Measurements from ENCODE around the gene PRKCA. TPM values are rescaled to one million over a fixed set of nuclear protein-coding genes. Genes with fewer than 3 reads are reported as not detected.

Gene PRKCA
- total RNA-seq, 4 donors from 2014 or later = 24.5 to 61.9 (median 40.8) TPM

DNA sequence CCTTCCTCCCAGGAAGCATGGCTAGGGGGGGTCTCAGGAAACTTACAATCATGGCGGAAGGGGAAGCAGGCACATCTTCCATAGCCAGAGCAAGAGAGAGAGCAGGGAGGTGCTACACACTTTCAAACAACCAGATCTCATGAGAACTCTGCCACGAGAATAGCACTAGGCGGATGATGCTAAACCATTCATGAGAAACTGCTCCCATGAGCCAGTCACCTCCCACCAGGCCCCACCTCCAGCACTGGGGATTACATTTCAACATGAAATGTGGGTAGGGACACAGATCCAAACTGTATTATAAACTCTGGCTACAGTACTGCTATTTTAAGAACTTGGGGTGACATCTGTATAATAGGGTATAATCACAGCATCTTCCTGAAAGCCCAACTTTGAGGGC, 449.4 kb downstream of the PRKCA start:
- intact Hi-C loops (cut with DNase I) = no loop called here
- H3K4me3 ChIP-seq = no peak overlapping the region
- no peaks in the 10 kb centered on the region for H3K27me3 ChIP-seq
- H3K4me1 ChIP-seq = no peaks in the 10 kb centered on the region
- TF ChIP-seq POLR2AphosphoS5 (IDR thresholded peaks at IDR 0.05) (no peak), CTCF (IDR thresholded peaks at IDR 0.05) (no peak), EP300 (IDR thresholded peaks at IDR 0.05) (no peak), POLR2A (IDR thresholded peaks at IDR 0.05; ENCODE audit: low read depth) (no peak)
- no peaks in the 10 kb centered on the region for H3K9me3 ChIP-seq
- DNase-seq (ENCODE audit: extremely low spot score) = no peak
- WGBS = 92% methylated on average over 3 of the region's 3 CpGs
- H3K27ac ChIP-seq (replicated peaks in 1 of 4) = no peak overlapping the region
- H3K36me3 ChIP-seq = peaks cover 0 to 64% (median 13%) of the 10 kb centered on the region in 4 donors

GRCh38 chr17:66752411-66752810, 450.0 kb downstream of the PRKCA start:
- Histone ChIP-seq H3K9me3 (no peaks in the 10 kb centered on the region), H3K36me3 (peaks cover 0 to 64% (median 10%) of the 10 kb centered on the region in 4 donors), H3K27me3 (no peaks in the 10 kb centered on the region), H3K27ac (replicated peaks in 1 of 4) (no peak overlapping the region), H3K4me3 (no peak overlapping the region), H3K4me1 (no peaks in the 10 kb centered on the region)
- TF ChIP-seq POLR2AphosphoS5 (IDR thresholded peaks at IDR 0.05) = no peak
- TF ChIP-seq POLR2A (IDR thresholded peaks at IDR 0.05; ENCODE audit: low read depth) = no peak
- no peak for TF ChIP-seq EP300 (IDR thresholded peaks at IDR 0.05)
- no peak for TF ChIP-seq CTCF (IDR thresholded peaks at IDR 0.05)
- WGBS = 76% methylated on average over 3 of the region's 3 CpGs
- no peak for DNase-seq (ENCODE audit: extremely low spot score)
- intact Hi-C loops (cut with DNase I) = no loop called here

DNA sequence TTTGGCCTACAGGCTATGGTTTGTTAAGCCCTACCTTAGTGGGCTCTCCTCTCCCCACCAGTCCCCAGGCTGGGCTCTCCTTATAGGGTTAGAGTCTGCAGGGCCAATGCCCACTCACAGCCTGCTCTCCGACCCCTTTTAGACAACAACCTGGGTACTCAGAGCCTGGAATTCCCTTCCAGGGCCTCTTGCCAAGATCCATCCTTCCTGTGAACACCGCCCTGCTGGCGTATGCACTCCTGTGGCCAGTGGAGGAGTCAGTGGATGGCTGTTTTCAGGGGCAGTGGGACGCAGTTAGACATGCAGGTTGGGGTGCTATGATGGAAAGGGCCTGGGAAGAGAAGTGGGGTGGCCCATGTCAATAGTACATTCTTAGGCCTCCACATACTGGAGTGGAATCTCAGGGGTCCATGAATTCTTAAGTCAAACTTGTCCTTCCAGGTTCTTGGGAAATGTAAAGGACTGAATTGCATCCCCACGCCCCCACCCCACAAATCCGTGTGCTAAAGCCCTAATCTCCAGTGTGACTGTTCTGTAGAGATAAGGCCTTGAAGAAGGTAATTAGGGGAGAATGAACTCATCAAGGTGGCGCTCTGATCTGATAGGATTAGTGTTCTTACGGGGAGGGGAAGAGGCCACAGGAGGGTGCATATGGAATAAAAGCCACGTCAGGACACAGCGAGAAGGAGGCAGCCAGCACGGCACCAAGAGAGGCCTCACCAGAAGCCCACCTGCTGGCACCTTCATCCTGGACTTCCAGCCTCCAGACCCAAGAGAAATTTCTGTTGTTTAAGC, 450.9 kb downstream of the PRKCA start:
- Histone ChIP-seq H3K27ac (replicated peaks in 1 of 4) (no peak overlapping the region), H3K9me3 (no peaks in the 10 kb centered on the region), H3K4me3 (no peak overlapping the region), H3K36me3 (peaks cover 0 to 59% (median 10%) of the 10 kb centered on the region in 4 donors), H3K4me1 (no peaks in the 10 kb centered on the region), H3K27me3 (no peaks in the 10 kb centered on the region)
- intact Hi-C loops (cut with DNase I) = no loop called here
- no peak for DNase-seq (ENCODE audit: extremely low spot score)
- 90% methylated on average over 11 of the region's 11 CpGs for WGBS
- no peak for TF ChIP-seq EP300 (IDR thresholded peaks at IDR 0.05)
- no peak for TF ChIP-seq POLR2A (IDR thresholded peaks at IDR 0.05; ENCODE audit: low read depth)
- TF ChIP-seq POLR2AphosphoS5 (IDR thresholded peaks at IDR 0.05) = no peak
- no peak for TF ChIP-seq CTCF (IDR thresholded peaks at IDR 0.05)

DNA sequence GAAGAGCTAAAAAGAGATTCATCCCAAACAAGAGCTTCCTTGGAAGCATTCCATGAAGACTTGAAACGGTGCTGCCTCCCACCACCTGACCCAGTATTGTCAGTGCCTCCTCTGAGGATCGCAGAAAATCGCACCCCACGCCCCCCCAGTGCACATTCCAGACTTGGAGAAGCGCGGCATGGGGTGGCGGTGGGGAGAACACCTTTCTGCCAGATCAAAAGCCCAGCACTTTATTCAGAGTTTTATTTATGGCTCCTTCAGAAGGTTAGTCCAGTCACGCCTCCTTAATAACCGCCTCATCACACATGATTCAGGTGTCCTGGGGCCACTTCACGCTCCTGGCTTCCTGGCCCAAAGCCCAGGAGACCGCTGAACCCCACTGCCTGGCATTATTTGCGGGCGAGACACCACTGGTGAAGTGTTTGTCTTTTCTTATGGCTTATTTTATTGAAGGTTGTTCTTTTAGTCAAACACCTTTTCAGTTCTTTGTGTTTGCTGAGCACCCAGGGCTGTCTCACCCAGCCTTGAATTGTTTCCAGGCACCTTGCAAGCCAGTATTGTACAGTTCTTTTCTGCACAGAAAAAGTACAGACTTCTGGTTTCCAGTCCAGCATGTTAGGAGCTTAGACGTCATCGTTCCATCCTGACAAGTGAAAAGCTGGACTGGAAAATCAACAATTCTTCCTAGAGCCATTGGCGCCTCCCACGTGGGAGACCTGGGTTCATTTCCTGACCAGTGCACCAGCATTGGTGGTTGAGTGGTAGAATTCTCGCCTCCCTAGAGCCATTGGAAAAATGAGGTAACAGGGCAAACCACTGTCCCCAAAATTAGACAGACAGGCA, 452.9 kb downstream of the PRKCA start:
- H3K36me3 ChIP-seq = peaks cover 0 to 47% (median 4%) of the 10 kb centered on the region in 4 donors
- WGBS = 91% methylated on average over 17 of the region's 18 CpGs

More for the DNA sequence above, 452.9 kb downstream of the PRKCA start:
- no peak for DNase-seq (ENCODE audit: extremely low spot score)
- TF ChIP-seq CTCF (IDR thresholded peaks at IDR 0.05) (no peak), EP300 (IDR thresholded peaks at IDR 0.05) (no peak), POLR2AphosphoS5 (IDR thresholded peaks at IDR 0.05) (no peak), POLR2A (IDR thresholded peaks at IDR 0.05; ENCODE audit: low read depth) (no peak)
- no peaks in the 10 kb centered on the region for H3K4me1 ChIP-seq
- no peak overlapping the region for H3K4me3 ChIP-seq
- H3K9me3 ChIP-seq = no peaks in the 10 kb centered on the region
- intact Hi-C loops (cut with DNase I) = no loop called here
- no peaks in the 10 kb centered on the region for H3K27me3 ChIP-seq
- H3K27ac ChIP-seq (replicated peaks in 1 of 4) = no peak overlapping the region
